ENCODE results near the gene SLC17A4. TPM values are rescaled to one million over a fixed set of nuclear protein-coding genes. Genes with fewer than 3 reads are reported as not detected.

Gene SLC17A4
- total RNA-seq, 1 donor from 2014 or later, result not detected

DNA sequence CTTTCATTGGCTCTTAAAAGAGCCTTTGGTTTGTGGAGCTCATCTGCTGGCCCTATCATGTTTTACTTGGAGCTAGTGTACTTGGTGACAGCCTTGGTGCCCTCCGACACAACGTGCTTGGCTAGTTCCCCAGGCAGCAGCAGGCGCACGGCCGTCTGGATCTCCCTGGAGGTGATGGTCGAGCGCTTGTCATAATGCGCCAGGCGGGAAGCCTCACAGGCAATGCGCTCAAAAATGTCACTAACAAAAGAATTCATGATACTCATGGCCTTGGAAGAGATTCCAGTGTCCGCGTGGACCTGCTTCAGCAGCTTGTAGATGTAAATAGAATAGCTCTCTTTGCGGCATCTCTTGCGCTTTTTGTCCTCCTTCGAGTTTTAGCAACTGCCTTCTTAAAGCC is 22.8 kb upstream of the SLC17A4 start:
- no peak overlapping the region for H3K4me3 ChIP-seq (ENCODE audit: low read depth, low read length)
- TF ChIP-seq CTCF (IDR thresholded peaks at IDR 0.05; ENCODE audit: insufficient read depth, low read length, poor library complexity, severe bottlenecking), result no peak
- DNase-seq (ENCODE audit: low read depth), result no peak
- H3K36me3 ChIP-seq (ENCODE audit: control insufficient read depth, insufficient read depth, low read length), result no peaks in the 10 kb centered on the region
- H3K27me3 ChIP-seq (ENCODE audit: control insufficient read depth, insufficient read depth, low read length), result peaks cover 3% of the 10 kb centered on the region

DNA sequence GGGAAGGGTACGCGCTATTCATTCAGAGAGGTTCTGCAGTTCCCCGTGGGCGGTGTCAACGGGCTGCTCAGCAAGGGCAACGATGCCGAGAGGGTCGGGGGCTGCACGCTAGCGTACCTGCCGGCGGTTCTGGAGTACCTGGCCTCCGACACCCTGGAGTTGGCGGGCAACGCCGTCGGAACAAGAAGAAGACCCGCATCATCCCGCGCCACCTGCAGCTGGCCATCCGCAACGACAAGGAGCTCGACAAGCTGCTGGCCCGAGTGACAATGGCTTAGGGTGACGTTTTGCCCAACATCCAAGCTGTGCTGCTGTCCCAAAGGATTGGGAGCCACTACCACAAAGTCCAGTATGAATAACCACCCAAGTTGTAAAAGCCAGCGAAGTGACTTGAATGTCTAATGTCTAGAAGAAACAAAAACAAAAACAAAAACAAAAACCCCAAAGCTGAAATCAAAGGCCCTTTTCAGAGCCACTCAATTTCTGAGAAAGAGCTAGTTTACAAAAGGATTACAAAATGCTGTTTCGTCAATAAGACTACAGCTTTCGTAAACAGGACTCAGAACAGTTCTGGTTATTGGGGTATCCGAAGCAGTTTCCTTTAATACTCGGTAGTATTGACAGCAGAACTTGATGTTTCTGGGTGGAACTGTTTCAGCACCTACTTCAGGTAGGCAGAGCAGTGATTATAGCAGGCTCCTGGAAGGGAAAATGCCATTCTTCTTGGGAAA is 21.9 kb upstream of the SLC17A4 start:
- TF ChIP-seq CTCF (IDR thresholded peaks at IDR 0.05; ENCODE audit: insufficient read depth, low read length, poor library complexity, severe bottlenecking), result no peak
- H3K4me3 ChIP-seq (ENCODE audit: low read depth, low read length), result no peak overlapping the region
- DNase-seq (ENCODE audit: low read depth), result no peak
- H3K36me3 ChIP-seq (ENCODE audit: control insufficient read depth, insufficient read depth, low read length), result no peaks in the 10 kb centered on the region
- H3K27me3 ChIP-seq (ENCODE audit: control insufficient read depth, insufficient read depth, low read length), result peaks cover 3% of the 10 kb centered on the region

DNA sequence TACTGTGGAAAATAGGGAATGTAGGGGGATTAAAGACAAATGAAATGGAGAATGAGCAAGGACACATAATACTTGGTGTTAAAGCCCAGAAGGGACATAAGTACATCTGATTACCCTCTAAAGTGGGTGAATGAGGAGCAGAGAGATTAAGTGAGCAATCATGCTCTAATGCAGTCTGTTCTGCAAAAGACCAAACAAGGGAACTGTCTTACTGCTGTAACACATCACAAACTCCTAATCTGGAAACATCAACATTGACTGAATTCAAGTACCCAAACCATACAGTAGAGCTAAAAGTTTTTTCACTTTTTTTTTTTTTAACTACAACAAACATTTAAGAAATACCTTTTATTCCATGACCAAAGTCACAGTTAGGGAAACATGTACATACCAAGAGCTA is 19.3 kb upstream of the SLC17A4 start:
- TF ChIP-seq CTCF (IDR thresholded peaks at IDR 0.05; ENCODE audit: insufficient read depth, low read length, poor library complexity, severe bottlenecking), result no peak
- peaks cover 3% of the 10 kb centered on the region for H3K27me3 ChIP-seq (ENCODE audit: control insufficient read depth, insufficient read depth, low read length)
- DNase-seq (ENCODE audit: low read depth), result no peak
- no peaks in the 10 kb centered on the region for H3K36me3 ChIP-seq (ENCODE audit: control insufficient read depth, insufficient read depth, low read length)
- no peak overlapping the region for H3K4me3 ChIP-seq (ENCODE audit: low read depth, low read length)

- no peak for DNase-seq (ENCODE audit: low read depth)
- TF ChIP-seq CTCF (IDR thresholded peaks at IDR 0.05; ENCODE audit: insufficient read depth, low read length, poor library complexity, severe bottlenecking), result no peak
- no peaks in the 10 kb centered on the region for H3K36me3 ChIP-seq (ENCODE audit: control insufficient read depth, insufficient read depth, low read length)
Measured at GRCh38 chr6:25743868-25744267, 10.7 kb upstream of the SLC17A4 start.

DNA sequence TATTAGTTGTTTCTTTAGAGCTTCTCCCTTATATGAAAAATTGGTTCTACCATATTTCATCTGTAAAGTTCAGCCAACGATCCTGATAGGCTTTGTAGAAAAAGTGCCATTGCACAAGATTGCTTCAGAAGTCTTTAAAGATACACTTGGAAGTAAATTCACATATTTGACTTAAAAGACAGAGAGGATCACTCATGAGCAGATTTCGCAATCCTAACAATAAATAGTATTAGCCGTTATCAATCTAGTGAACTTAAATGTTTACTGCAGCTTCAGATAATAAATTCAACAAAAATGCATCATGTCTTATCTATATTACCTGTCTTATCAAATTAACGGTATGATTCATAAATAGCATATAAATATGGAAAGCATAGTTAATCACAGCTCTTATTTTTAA is 8.7 kb upstream of the SLC17A4 start:
- DNase-seq (ENCODE audit: low read depth), result no peak
- H3K4me3 ChIP-seq (ENCODE audit: low read depth, low read length), result no peak overlapping the region

More at GRCh38 chr6:25743868-25744267, 10.7 kb upstream of the SLC17A4 start:
- no peak overlapping the region for H3K4me3 ChIP-seq (ENCODE audit: low read depth, low read length)
- no peaks in the 10 kb centered on the region for H3K27me3 ChIP-seq (ENCODE audit: control insufficient read depth, insufficient read depth, low read length)

More for the DNA sequence above, 8.7 kb upstream of the SLC17A4 start:
- no peak for TF ChIP-seq CTCF (IDR thresholded peaks at IDR 0.05; ENCODE audit: insufficient read depth, low read length, poor library complexity, severe bottlenecking)
- H3K27me3 ChIP-seq (ENCODE audit: control insufficient read depth, insufficient read depth, low read length), result no peaks in the 10 kb centered on the region
- H3K36me3 ChIP-seq (ENCODE audit: control insufficient read depth, insufficient read depth, low read length), result no peaks in the 10 kb centered on the region

All from kidney epithelial cell (primary cell).